ENCODE measurements around the gene POLA1. TPM values are rescaled to one million over a fixed set of nuclear protein-coding genes. Genes with fewer than 3 reads are reported as not detected.

The POLA1 gene
- total RNA-seq, 1 donor from 2014 or later: 8.0 TPM

DNA sequence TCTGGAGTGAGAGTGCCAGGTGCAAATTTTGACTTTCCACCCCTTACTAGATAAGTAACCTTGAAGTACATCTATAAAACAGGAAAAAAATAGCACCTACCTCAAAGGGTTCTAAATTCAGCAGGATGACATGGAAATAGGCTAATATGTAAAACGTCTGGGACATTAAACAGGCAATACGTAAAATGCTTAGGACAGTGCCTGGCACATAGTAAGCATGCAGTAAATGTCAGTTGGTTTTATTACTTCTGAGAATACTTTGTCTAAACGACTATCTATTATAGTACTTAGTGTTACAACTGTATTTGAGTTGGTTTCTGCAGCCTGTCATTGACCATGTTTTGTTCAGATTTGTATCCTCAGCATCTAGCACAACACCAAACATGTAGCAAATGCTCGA lies 251.3 kb downstream of the POLA1 start:
- intact Hi-C loops (cut with micrococcal nuclease): no loop called here
- DNase-seq: no peak
- ATAC-seq: no peak

DNA sequence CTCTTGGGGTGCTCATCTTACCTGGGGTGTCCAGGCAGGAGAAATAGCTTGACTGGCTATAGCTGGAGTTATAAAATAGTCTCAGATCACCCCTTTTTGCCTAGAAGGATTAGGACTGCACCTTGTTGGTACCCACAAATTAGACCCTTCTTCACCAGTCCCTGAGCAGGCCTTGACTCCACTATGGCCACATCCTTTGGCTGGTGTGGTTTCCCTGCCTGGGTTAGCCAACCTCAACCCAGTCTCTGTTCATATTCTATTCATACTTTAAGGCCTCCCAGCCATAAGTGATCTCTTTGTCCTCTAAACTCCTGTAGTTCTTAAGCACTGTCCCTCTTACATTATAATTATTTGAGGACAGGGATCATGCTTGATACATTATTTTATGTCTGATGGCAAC lies 252.7 kb downstream of the POLA1 start:
- intact Hi-C loops (cut with micrococcal nuclease): no loop called here
- DNase-seq (no peak), ATAC-seq (no peak)

DNA sequence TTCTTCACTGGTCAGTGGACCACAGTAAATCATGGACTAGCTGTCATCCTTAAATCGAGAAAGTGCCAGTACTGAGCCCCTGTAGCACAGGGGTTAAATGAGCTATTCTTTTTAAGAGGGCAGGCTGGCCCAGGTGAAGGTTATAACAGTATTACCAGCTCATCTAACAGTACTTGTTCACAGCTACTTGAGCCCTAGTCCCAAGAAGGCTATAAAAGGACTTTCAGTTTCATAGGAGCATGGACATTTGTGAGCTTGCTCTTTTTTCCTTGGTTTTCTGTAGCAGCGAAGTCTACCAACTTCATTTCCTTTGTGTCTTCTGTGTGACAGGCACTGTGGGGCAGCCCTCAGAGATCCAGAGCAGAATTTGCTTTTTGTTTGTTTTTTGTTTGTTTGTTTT lies 261.0 kb downstream of the POLA1 start:
- DNase-seq (no peak), ATAC-seq (no peak)
- intact Hi-C loops (cut with micrococcal nuclease): no loop called here

DNA sequence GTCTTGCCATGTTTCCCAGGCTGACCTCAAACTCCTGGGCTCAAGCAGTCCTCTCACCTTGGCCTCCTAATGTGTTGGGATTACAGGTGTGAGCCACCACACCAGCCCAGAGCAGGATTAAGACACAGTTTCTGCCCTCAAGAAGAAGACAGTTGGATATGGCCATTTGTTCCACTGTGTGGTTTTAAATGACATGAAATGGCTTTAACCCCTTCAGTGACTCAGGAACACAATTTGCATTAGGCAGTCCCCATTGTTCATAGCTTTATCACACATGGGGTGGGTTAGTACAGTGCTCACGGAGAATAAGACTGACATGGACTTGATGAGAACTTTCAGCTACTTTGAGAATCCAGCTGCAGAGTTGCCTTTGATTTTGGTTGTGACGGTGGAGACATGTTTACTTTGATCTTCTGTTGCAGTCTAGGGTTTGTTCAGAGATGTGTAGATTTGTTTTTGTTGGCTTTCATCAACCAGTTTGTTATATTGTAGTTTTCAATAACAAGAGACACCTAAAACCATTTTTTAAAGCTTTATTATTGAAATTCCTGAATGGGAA lies 261.7 kb downstream of the POLA1 start:
- ATAC-seq: no peak
- no peak for DNase-seq
- intact Hi-C loops (cut with micrococcal nuclease): no loop called here

GRCh38 chrX:24956828-24957227 lies 263.1 kb downstream of the POLA1 start:
- intact Hi-C loops (cut with micrococcal nuclease): no loop called here
- ATAC-seq: no peak
- DNase-seq: no peak

DNA sequence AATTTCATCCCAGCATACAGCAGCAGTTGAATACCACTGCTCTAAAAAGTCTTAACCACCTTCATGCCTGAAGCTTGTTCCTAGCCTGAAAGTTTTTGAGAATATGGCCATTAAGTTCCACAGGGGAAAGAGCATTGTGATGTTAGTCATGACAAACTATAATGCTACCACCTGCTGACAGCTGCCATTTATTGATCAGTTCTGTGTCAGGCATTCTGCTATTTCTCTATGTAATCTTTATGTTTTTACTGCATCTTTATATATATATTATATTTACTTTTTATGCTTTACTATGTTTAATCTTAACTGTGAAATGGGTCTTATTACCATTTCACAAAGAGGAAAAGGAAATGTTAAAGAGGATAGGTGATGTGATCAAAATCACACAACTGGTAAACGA lies 268.1 kb downstream of the POLA1 start:
- intact Hi-C loops (cut with micrococcal nuclease): no loop called here

GRCh38 chrX:24963823-24964222 lies 270.1 kb downstream of the POLA1 start:
- no peak for DNase-seq
- intact Hi-C loops (cut with micrococcal nuclease): no loop called here
- ATAC-seq: no peak

More for the DNA sequence above, 268.1 kb downstream of the POLA1 start:
- DNase-seq: no peak
- no peak for ATAC-seq

DNA sequence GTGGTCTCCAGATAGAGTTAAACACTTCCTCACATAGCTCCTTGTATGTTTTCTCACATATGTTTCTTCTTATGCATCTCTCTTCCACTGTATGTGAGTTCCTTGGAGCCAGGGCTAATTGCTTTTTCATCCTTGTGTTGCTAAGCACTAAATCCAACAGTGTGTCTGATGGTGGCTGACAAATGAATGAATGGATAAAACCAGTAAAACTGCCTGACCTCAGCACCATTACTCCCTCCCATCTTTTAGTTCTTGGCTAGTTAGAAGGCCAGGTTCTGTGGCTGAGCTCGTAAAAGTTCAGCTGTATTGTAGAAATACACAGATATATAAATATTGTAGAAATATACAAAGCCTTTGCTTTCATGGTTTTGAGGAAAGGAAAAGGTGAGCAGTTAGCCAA lies 271.7 kb downstream of the POLA1 start:
- intact Hi-C loops (cut with micrococcal nuclease): no loop called here
- ATAC-seq: no peak
- no peak for DNase-seq

GRCh38 chrX:24969812-24970211 lies 276.1 kb downstream of the POLA1 start:
- ATAC-seq: no peak
- DNase-seq: no peak
- intact Hi-C loops (cut with micrococcal nuclease): no loop called here

GRCh38 chrX:24979081-24979480 lies 285.4 kb downstream of the POLA1 start:
- DNase-seq: no peak
- intact Hi-C loops (cut with micrococcal nuclease): no loop called here
- no peak for ATAC-seq

- DNase-seq (no peak), ATAC-seq (no peak)
- intact Hi-C loops (cut with micrococcal nuclease): no loop called here
Observed at GRCh38 chrX:24981030-24981429, 287.3 kb downstream of the POLA1 start.

GRCh38 chrX:24982306-24982965 lies 288.7 kb downstream of the POLA1 start:
- no peak for DNase-seq
- ATAC-seq: no peak
- intact Hi-C loops (cut with micrococcal nuclease): no loop called here

DNA sequence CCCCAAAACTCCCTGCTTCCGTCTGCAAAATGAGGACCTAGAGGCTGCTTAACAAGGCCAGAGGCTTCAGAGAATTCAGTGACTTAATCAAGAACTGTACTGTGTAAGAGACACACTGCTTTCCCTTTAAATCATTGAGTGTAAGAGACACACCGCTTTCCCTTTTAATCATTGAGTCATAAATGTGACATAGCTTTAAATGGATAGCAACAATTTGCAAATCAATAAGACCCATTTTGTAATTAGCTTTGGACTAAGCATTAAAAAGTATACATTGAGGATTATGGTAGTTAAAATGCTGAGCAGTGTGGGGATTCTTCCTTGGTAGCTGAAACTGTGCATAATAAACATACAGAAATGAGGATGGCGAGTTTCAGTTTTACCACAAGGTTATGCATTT lies 290.2 kb downstream of the POLA1 start:
- intact Hi-C loops (cut with micrococcal nuclease): no loop called here
- DNase-seq: no peak
- ATAC-seq: no peak

GRCh38 chrX:24985120-24985519 lies 291.4 kb downstream of the POLA1 start:
- DNase-seq: no peak
- intact Hi-C loops (cut with micrococcal nuclease): no loop called here
- ATAC-seq: no peak

DNA sequence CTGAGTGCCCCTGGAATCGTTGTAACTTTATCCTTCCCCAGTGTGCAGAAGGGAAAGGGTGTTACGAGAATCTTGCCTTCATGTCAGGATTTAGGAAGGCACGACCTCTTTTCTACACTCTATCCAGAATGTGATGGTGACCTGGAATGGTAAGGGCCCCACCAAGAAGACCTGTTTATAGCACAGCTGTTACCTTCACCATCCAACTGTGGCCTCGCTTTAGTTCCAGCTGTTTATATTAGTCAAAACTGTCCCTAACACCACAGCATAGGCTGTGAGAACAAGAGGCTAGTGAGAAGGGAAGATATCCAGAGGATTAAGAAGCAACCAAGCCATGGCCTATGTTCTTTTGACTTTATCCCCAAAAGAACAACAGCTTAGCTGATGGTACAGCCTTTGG lies 294.0 kb downstream of the POLA1 start:
- ATAC-seq (no peak), DNase-seq (no peak)
- intact Hi-C loops (cut with micrococcal nuclease): no loop called here

DNA sequence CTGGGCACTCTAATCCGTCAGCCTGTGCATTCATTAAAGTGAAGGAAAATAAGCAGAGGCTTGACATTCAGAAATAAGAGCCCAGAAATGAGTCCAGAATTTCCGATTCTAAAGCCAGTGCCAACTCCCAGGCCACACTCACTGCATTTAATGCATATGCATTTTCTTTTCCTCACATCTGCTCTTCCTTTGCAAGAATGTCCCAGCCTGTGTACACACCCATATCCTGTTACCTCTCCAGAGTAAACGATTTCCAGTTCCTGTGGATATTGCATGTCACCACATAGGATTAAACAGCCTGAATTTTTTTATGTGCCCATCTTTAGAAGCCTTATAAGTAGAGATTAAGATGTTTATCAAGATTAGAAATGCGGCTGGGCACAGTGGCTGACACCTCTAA lies 294.6 kb downstream of the POLA1 start:
- DNase-seq (no peak), ATAC-seq (no peak)
- intact Hi-C loops (cut with micrococcal nuclease): no loop called here

DNA sequence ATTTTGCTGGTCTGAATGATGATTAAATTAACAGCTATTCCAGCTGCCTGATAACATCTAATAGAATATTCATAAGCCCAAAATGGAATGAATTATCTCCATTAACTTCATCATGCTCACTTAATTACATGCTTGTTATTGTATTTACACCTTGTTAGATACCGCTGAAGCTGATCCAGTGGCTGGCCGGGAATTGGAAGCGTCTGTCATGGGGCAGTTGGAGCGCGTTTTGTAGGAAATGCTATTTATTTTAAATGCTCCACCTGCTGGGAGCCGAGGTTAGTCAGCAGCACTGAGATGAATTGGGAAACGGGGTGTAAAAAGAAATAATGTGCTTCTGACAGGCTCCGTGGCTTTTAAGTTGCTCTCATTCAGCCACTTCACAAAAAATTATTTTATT lies 296.8 kb downstream of the POLA1 start:
- ATAC-seq (no peak), DNase-seq (no peak)
- intact Hi-C loops (cut with micrococcal nuclease): no loop called here

DNA sequence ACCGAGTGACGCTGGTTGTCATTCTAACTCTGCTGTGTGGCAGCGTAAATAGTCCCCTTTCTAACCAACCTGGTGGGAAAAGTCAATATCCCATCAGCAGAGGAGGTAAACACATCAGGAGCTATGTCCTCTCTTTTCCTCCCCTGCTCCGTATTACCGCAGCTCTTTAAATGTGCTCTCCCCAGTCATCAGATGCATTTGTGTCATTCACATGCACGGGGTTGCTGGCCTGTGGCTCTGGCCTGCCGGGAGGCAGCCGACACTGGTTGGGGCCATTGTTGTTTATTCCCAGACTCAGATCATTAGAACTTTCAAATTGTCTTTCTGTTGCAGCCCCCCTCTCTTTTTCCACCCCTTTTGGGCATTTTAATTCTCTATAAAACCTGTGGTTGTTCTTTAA lies 300.2 kb downstream of the POLA1 start:
- intact Hi-C loops (cut with micrococcal nuclease): no loop called here
- ATAC-seq: no peak
- no peak for DNase-seq

GRCh38 chrX:24996096-24996709 lies 302.5 kb downstream of the POLA1 start:
- ATAC-seq (no peak), DNase-seq (no peak)
- intact Hi-C loops (cut with micrococcal nuclease): no loop called here

- ATAC-seq (no peak), DNase-seq (no peak)
- intact Hi-C loops (cut with micrococcal nuclease): no loop called here
Observed at GRCh38 chrX:24999511-24999910, 305.8 kb downstream of the POLA1 start.

Data from left ventricle myocardium superior (tissue), 1 donor.